Tongue (tissue), 2 donors: ENCODE data around the gene ANKRD23. TPM values are rescaled to one million over a fixed set of nuclear protein-coding genes. Genes with fewer than 3 reads are reported as not detected.

ENCODE experiments used
- DNase-seq: peaks from one replicate; pipeline ENCODE4 v3.0.0-alpha.2; 2015
- total RNA-seq: library from RNA; depleted of rRNA; stranded (reverse); fragments of >200 nt; gene quantifications from one replicate; pipeline ENCODE4 v1.2.3, GENCODE V29; 2014

Gene ANKRD23
- total RNA-seq, 1 donor from 2014 or later = 96.8 TPM

DNA sequence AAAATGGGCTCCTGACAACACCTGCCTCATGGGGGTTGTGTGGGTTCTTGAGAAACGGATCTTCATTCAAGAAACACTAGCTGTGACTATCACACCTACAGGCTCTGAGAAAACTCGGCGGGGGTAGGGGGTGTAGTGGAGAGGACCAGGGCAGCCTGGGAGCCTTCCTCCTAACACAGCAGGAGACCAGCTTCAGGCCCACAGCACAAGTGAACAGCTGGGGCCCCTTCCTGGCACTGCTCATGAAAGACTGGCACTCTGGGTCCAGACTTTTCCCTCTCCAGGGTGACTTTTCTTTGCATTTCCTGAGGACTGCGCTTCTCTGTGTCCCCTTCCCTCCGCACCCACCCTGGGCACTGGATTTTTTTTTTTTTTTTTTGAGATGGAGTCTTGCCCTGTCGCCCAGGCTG lies 33.2 kb upstream of the ANKRD23 start:
- peak; percentile 56 for DNase-seq

- DNase-seq = no peak
Measured at GRCh38 chr2:96876269-96877041, 32.6 kb upstream of the ANKRD23 start.

DNA sequence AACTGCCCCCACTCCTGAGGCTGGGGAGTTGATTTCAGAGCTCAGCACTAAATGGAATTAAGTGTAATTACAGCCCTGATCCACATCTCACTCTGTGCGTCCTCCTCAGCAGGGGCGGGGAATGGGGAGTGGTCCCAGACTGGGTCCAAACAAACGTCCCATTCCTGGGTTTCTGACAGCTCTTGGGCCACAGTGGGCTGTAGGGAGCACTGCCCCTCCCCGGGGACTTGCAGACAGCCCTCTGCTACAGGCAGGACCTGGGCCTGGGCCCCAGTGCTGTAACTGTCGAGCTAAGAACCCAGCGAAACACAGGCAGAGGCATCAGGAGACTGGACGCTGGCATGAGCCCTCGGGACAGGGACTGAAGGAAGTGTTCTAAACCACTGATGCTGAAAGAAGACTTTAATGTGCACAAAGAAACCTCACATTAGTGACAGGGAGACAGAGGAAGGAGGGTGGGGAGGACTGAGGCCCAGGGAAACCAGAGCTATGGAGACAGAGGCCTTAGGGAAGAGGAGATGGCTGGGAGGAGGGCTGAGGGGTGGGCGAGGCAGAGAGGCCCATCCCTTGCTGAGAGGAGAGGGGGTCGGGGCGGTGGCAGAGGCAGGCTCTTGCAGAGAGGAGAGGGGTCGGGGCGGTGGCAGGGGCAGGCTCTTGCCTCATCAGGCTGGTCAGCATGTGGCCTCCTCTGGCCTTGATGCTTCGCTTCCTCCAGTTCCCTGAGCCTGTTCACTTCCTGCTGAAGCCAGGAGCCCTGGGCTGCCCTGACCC lies 31.9 kb upstream of the ANKRD23 start:
- peak; percentile 48 for DNase-seq

DNA sequence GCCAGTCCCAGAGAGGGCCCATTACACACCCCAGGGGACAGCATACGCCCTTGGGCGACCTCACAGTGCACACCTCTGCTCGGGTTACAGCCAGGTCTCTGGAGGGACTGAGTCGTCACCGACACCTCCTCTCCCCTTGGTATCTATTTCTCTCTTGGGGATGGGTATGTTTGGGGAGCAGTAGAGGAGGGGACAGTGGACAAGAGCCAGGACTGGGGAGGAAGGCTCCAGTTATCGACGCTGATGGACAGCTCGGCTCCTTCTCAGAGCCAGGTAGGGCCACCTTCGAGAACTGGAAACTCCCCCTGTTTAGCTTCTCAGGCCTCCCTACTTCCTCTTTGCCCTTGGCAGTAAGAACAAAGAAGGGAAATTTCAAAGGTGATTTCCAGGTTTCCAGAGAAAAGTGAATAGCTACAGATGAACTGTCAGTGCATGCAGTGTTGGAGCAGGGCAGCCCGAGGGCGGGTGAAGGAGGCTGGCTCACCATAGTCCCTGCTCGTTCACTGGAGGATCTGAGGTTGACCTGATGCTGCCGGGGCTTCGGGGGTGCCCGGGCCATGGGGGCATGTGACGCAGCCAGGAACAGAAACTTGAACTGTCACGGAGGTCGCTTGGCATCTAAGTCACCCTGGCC lies 30.5 kb upstream of the ANKRD23 start:
- DNase-seq = no peak

DNA sequence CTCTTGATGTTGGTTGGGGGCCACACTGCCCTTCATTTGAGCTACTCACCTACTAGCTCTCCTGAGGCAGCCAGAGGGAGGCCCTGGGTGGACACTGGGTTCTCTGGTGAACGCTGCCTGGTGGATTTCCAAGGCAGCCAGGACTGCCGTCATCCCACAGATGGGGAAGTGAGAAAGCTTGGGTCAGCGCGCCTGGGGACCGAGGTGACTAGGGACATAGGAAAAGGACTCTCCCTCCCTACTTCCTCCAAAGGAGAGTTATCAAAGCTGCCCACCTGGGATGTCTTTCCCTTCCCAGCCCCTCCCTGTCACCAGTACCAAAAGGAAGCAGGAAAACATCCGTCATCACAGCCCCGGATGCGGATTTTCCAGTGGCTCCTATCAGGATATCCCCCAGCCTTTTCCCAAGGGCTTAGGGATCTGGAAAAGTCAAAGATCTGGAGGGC lies 29.9 kb upstream of the ANKRD23 start:
- no peak for DNase-seq

DNA sequence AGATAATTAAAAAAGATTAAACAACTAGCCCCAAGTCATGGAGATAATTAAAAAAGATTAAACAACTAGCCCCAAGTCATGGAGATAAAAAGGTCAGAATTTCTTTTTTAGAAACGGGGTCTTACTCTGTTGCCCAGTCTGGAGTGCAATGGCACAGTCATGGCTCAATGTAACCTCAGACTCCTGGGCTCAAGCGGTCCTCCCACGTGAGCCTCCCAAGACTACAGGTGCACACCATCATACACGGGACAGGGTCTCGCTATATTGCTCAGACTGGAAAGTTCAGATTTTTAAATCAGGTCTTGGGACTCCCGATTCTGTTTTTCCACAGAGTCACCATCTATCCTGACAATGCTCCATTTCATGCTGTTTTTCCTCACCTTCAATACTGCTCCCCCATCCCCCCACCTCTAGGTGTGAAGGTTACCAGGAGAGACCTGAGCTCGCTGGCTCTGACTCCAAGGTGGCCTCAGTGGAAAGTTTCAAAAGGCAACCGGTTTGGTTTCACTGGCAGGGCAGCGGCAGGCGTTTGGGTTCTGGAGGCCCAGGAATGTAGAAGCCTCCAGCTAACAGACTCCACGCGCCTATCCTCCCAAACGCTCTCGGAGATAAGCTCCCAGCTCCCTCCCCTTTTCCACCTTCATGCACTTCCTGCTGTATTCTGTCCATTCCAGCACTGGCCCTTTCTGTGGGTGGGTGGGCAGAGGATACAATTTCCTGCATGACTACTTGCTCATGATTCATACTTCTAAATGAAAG lies 28.9 kb upstream of the ANKRD23 start:
- no peak for DNase-seq

- peak; percentile 46 for DNase-seq
Measured at GRCh38 chr2:96870626-96871255, 26.9 kb upstream of the ANKRD23 start.

GRCh38 chr2:96869822-96870625 lies 26.2 kb upstream of the ANKRD23 start, which contains the start of gene SEMA4C:
Gene SEMA4C (minus strand): TSS chr2:96870080. CDS start chr2:96867886, 2,194 bp downstream.
- DNase-seq = peak; percentile 77

GRCh38 chr2:96869281-96869821 lies 25.5 kb upstream of the ANKRD23 start:
- DNase-seq = peak; percentile 91

DNA sequence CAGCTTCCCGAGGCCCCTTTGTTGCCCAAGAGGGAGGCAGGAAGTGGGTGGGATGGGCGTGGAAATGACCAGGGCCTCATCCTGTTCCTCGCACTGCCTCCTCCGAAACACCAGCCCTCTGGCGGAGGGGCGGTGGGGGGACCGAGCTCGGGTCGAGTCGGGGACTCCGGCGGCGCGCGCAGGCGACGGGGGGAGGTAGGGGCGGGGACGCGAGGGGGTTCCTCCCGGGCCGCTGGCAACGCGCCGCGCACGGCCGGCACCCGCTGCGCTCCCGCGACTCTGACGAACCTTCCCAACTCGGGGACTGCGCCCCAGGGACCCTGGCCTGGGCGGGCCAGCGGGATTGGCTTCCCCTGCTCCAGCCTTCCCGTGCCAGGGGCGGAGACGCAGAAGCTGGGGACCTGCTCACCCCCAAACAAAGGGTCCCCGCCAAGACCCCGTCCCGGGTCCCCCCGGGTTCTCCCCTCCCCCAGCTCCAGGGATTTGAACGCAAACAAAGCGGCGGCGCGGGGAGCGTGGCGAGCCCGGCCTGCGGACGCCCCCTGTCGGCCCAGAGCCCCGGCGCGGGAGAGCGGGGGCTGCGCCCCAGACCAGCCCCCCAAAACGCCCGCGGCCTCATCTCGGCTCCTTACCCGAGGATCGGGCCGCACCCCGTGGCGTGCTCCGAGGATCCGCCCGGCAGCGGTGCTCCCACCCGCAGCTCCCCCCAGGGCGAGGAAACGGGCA lies 24.9 kb upstream of the ANKRD23 start:
- DNase-seq = peak; percentile 95

- peak; percentile 51 for DNase-seq
Measured at GRCh38 chr2:96867756-96868554, 24.1 kb upstream of the ANKRD23 start.

DNA sequence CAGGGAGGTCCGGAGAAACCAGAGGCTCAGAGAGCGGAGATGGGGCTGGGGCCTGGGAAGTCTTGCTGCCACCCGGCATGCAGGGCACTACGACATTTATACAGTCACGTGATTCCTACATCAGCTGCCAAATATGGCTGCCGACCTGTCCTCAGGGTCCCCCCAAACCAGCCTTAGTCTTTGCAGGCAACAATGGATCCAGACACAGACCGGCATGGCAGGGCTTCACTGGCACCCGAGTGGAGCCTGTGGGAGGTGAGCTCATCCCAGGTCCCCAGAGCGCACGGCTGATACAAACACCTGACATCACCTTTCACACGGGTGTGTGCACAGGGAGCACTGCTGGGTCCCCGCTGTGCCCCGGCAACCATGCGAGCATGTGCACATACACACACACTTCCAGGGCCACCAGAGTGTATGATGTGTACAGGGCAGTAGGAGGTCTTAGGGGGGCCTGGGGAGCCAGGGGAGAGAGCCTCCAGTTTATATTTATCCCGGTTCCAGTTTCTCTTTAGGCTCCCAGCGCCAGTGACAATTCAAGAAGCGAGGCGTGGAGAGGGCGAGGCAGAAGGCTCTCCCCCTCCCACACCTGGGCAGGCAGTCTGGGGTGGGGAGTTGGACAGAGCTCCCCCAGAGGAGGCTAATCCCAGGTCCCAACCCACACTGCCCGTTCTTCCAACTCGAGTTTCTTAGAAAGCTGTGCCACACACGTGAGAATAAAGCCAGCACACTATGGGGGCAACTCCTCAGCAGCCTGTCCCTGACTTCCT lies 23.4 kb upstream of the ANKRD23 start:
- no peak for DNase-seq

- DNase-seq = no peak
Measured at GRCh38 chr2:96866586-96866985, 22.8 kb upstream of the ANKRD23 start.

DNA sequence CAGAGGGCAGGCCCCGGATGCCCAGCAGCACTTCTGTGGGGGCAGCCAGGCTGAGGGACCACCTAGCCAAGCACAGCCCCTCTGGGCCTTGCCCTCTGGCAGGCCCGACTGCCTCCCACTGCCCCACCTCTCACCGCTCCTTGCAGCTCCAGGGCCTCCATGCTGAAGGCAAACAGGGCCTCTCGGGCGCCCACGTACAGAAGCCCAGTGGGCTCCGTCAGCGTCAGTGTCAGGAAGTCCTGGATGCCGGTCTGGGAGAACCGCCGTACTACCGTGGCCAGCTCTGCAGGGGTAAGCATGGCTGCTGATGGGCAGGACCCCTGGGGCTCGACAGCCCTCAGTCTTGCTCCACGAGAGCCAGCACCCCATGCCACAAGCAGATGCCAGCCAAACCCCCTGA lies 22.3 kb upstream of the ANKRD23 start:
- no peak for DNase-seq

- no peak for DNase-seq
Measured at GRCh38 chr2:96865654-96866053, 21.8 kb upstream of the ANKRD23 start.

DNA sequence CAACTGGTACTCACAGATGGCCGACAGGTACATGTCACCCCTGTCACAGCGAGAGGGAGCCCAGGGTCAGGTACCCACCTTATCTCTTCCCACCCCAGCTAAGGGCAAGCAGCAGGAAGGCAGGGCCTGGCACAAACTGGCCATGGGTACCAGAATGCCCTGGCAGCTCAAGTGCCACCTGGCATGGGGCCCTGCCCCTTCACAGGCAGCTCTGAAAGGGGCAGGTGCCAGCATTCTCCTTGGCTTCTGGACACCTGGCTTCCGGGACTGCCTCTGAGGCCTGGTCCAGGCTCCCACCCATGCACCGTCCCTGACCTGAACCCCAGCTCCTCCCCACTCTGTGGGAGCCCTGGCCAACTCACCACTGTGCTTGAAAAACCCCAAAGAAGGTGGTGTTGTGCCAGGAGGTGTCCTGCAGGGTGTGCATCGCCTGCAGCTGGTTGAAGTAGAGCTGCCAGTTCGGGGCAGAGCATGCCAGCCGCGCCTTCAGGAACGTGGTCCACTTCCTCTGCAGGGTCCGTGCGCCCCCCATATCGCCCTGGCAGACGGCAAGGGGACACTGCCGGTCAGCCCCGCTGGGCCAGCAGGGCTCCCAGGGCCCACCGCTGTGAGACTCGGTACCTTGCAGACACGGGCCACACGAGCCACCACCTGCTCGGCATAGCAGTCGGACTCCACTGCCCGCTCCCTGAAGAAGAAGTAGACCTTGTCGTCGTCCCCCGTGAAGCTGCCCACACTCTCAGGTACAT lies 20.7 kb upstream of the ANKRD23 start:
- DNase-seq = no peak
